Bronchial epithelial cell (primary cell): ENCODE measurements around the gene SERPINA12. TPM values are rescaled to one million over a fixed set of nuclear protein-coding genes. Genes with fewer than 3 reads are reported as not detected.

Experiments used
- DNase-seq: peaks from one replicate; pipeline ENCODE4 v3.0.0-alpha.2; 2010; ENCODE audit warnings: low read depth
- FAIRE-seq: peaks from 2 replicates; lab custom pipeline; 2011; peaks lifted over from hg19 to GRCh38; lab: Jason Lieb, UNC
- H3K27me3 ChIP-seq: 2 replicates; pipeline ENCODE4 v1.5.1; 2011; ENCODE audit warnings: low read length; ENCODE audit not compliant: control insufficient read depth, insufficient read depth
- H3K36me3 ChIP-seq: 2 replicates; pipeline ENCODE4 v1.5.1; 2011; ENCODE audit warnings: low read length; ENCODE audit not compliant: control insufficient read depth, insufficient read depth
- H3K4me3 ChIP-seq: 2 replicates; pipeline ENCODE4 v1.5.1; 2011; ENCODE audit warnings: mild to moderate bottlenecking, low read depth, low read length, control low read depth
- CTCF ChIP-seq: IDR thresholded peaks from 2 replicates; pipeline ENCODE4 v1.5.1; 2011; ENCODE audit warnings: mild to moderate bottlenecking, moderate library complexity, low read length, control low read depth, inconsistent platforms; ENCODE audit not compliant: insufficient read depth, severe bottlenecking
- total RNA-seq: library from RNA; depleted of rRNA; stranded (reverse); fragments of >200 nt; gene quantifications from 2 replicates; pipeline ENCODE4 v1.2.1, GENCODE V29; 2014

SERPINA12 gene
- total RNA-seq, 1 donor from 2014 or later: not detected

- FAIRE-seq (no peak), DNase-seq (no peak)
- no peaks in the 10 kb centered on the region for H3K27me3 ChIP-seq
These were observed 47.1 kb downstream of the SERPINA12 start for GRCh38 chr14:94462219-94462551.

GRCh38 chr14:94461526-94462218, 47.6 kb downstream of the SERPINA12 start:
- FAIRE-seq: no peak
- H3K27me3 ChIP-seq: no peaks in the 10 kb centered on the region
- no peak for DNase-seq
- H3K36me3 ChIP-seq: no peaks in the 10 kb centered on the region
- no peak for TF ChIP-seq CTCF
- no peak overlapping the region for H3K4me3 ChIP-seq

More at GRCh38 chr14:94462219-94462551, 47.1 kb downstream of the SERPINA12 start:
- Histone ChIP-seq H3K4me3 (no peak overlapping the region), H3K36me3 (no peaks in the 10 kb centered on the region)
- no peak for TF ChIP-seq CTCF

- H3K36me3 ChIP-seq: no peaks in the 10 kb centered on the region
- DNase-seq: no peak
- H3K4me3 ChIP-seq: no peak overlapping the region
- TF ChIP-seq CTCF: no peak
- H3K27me3 ChIP-seq: no peaks in the 10 kb centered on the region
- no peak for FAIRE-seq
These were observed 48.4 kb downstream of the SERPINA12 start for GRCh38 chr14:94460631-94461416.

GRCh38 chr14:94458558-94459205, 50.6 kb downstream of the SERPINA12 start:
- Histone ChIP-seq H3K4me3 (no peak overlapping the region), H3K36me3 (no peaks in the 10 kb centered on the region), H3K27me3 (no peaks in the 10 kb centered on the region)
- no peak for TF ChIP-seq CTCF
- FAIRE-seq: no peak
- no peak for DNase-seq

- H3K27me3 ChIP-seq: no peaks in the 10 kb centered on the region
- FAIRE-seq (no peak), DNase-seq (no peak)
- no peaks in the 10 kb centered on the region for H3K36me3 ChIP-seq
- TF ChIP-seq CTCF: no peak
- no peak overlapping the region for H3K4me3 ChIP-seq
These were observed 51.2 kb downstream of the SERPINA12 start for GRCh38 chr14:94458096-94458495.
